Esophagus muscularis mucosa (tissue), 4 donors: ENCODE data around the gene TRIM8. TPM values are rescaled to one million over a fixed set of nuclear protein-coding genes. Genes with fewer than 3 reads are reported as not detected.

Experiments
- DNase-seq: peaks from one replicate; pipeline ENCODE4 v3.0.0-alpha.2; 2017; ENCODE audit errors: extremely low spot score
- H3K27ac ChIP-seq, 4 donors: fragments of 200-600 bp; sonication (generic); replicated peaks in 1 of 4; 1 replicate in 3 of 4; 2 replicates in 1 of 4; pipeline ENCODE4 v1.5.1; 2016 to 2019; ENCODE audit warnings: mild to moderate bottlenecking in 1 of 4
- H3K27me3 ChIP-seq, 4 donors: fragments of 200-600 bp; sonication (generic); one replicate each; pipeline versions ENCODE4 v1.5.1 to v1.6.0; 2016 to 2019
- H3K36me3 ChIP-seq, 4 donors: fragments of 200-600 bp; sonication (generic); one replicate each; pipeline ENCODE4 v1.5.1; 2016 to 2019
- H3K4me1 ChIP-seq, 4 donors: fragments of 200-600 bp; sonication (generic); one replicate each; pipeline ENCODE4 v1.5.1; 2016 to 2019
- H3K4me3 ChIP-seq, 4 donors: fragments of 200-600 bp; sonication (generic); 1 replicate in 2 of 4; 2 replicates in 2 of 4; pipeline ENCODE4 v1.5.1; 2016 to 2019; ENCODE audit warnings: mild to moderate bottlenecking in 4 of 4, moderate library complexity in 1 of 4
- H3K9me3 ChIP-seq, 4 donors: fragments of 200-600 bp; sonication (generic); 1 replicate in 3 of 4; 2 replicates in 1 of 4; pipeline ENCODE4 v1.5.1; 2016 to 2019
- CTCF ChIP-seq, 3 experiments: fragments of 200-600 bp in 2 of 3; fragments of 450-650 bp in 1 of 3; sonication (generic) in 2 of 3; IDR thresholded peaks; one replicate each; pipeline ENCODE4 v1.5.1; 2017 to 2019; ENCODE audit warnings: antibody characterized with exemption in 3 of 3, mild to moderate bottlenecking in 2 of 3, moderate library complexity in 1 of 3
- EP300 ChIP-seq: sonication (generic); formaldehyde crosslinking; IDR thresholded peaks from one replicate; pipeline ENCODE4 v1.6.1; 2017; ENCODE audit warnings: antibody characterized with exemption
- POLR2A ChIP-seq: fragments of 450-650 bp; IDR thresholded peaks from one replicate; pipeline ENCODE4 v1.6.1; 2017; ENCODE audit warnings: antibody characterized with exemption, moderate library complexity, mild to moderate bottlenecking, low read depth
- POLR2AphosphoS5 ChIP-seq, 2 donors: sonication (generic); formaldehyde crosslinking; IDR thresholded peaks; one replicate each; pipeline ENCODE4 v1.6.1; 2017; ENCODE audit warnings: antibody characterized with exemption in 2 of 2
- WGBS: methylation state at CpG from one replicate; pipeline ENCODE4 v1.1.5; 2018; 5-methylcytosine and 5-hydroxymethylcytosine counted together
- intact Hi-C: fragments of 100-400 bp; cut with DNase I; formaldehyde crosslinking; loops from one replicate; pipeline ENCODE4 v1.15.1; 2023
- total RNA-seq, 4 donors: library from RNA; depleted of rRNA; stranded (reverse); fragments of >200 nt; gene quantifications; one replicate each; pipeline versions ENCODE4 v1.1.0 to v1.2.1, GENCODE V29; 2016

TRIM8 gene
- total RNA-seq, 4 donors from 2014 or later, result 103 to 170 (median 159) TPM

- TF ChIP-seq CTCF (IDR thresholded peaks at IDR 0.05) (no peak), EP300 (no peak), POLR2A (no peak), POLR2AphosphoS5 (IDR thresholded peaks at IDR 0.05) (no peak)
- H3K27me3 ChIP-seq, result no peaks in the 10 kb centered on the region
- peaks cover 18 to 36% (median 28%) of the 10 kb centered on the region in 4 donors for H3K36me3 ChIP-seq
- no peaks in the 10 kb centered on the region for H3K9me3 ChIP-seq
- H3K27ac ChIP-seq, result peak overlapping the region; percentile 28 to 38 (median 34)
- WGBS, result 34% methylated on average over 4 of the region's 5 CpGs
- H3K4me1 ChIP-seq, result peaks cover 66 to 85% (median 82%) of the 10 kb centered on the region in 4 donors
- no peak for DNase-seq
- intact Hi-C loops, result no loop called here
- no peak overlapping the region for H3K4me3 ChIP-seq
Observed at GRCh38 chr10:102620138-102620590, 24.1 kb upstream of the TRIM8 start.

DNA sequence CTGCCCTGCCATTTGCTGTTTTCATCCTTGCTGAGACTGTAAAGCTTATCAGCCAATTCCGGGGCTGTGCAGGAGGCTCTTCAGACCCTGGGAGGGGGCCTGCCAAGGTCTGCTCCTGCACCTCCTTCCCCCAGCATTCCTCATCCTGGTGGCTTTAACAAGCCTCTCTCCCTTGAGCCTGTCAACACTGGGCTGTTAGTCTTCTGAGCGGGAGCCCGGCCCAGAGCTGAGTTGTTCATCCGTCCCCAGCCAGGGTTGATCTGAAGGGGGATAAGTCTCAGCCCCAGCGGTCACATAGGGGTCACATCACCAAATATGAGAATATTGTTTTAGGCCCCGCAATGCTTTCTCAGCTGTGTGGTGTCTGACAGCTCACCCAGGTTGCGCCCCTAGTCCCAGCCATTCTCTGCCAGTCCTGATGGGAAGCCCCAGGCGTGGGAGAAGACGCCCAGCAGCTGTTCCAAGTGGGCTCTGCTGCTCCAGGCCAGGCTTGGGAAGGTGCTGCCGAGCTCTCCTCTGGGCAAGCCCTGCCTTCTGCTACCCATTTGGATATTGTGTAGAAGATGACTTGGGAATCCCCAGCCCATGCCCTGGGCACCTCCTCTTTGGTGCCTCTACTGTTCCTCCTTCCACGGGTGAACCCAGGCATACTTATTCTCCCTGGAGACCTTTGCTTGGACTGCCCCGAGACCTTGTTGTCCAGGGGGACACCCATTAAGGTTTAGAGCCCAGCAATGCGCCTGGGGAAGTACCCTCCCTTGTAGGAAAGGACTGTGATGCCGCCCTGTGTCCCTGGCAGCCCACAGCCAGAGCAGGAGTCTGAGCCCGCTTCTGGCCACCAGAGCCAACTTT lies 23.5 kb upstream of the TRIM8 start:
- peak overlapping the region; percentile 28 to 38 (median 34) for H3K27ac ChIP-seq
- no peak for TF ChIP-seq CTCF (IDR thresholded peaks at IDR 0.05)
- TF ChIP-seq EP300, result no peak
- TF ChIP-seq POLR2A, result no peak
- H3K36me3 ChIP-seq, result peaks cover 12 to 29% (median 21%) of the 10 kb centered on the region in 4 donors
- peaks cover 66 to 85% (median 82%) of the 10 kb centered on the region in 4 donors for H3K4me1 ChIP-seq
- WGBS, result 60% methylated on average over 6 of the region's 15 CpGs
- no peaks in the 10 kb centered on the region for H3K9me3 ChIP-seq
- intact Hi-C loops, result no loop called here
- no peaks in the 10 kb centered on the region for H3K27me3 ChIP-seq
- DNase-seq, result no peak
- no peak overlapping the region for H3K4me3 ChIP-seq

DNA sequence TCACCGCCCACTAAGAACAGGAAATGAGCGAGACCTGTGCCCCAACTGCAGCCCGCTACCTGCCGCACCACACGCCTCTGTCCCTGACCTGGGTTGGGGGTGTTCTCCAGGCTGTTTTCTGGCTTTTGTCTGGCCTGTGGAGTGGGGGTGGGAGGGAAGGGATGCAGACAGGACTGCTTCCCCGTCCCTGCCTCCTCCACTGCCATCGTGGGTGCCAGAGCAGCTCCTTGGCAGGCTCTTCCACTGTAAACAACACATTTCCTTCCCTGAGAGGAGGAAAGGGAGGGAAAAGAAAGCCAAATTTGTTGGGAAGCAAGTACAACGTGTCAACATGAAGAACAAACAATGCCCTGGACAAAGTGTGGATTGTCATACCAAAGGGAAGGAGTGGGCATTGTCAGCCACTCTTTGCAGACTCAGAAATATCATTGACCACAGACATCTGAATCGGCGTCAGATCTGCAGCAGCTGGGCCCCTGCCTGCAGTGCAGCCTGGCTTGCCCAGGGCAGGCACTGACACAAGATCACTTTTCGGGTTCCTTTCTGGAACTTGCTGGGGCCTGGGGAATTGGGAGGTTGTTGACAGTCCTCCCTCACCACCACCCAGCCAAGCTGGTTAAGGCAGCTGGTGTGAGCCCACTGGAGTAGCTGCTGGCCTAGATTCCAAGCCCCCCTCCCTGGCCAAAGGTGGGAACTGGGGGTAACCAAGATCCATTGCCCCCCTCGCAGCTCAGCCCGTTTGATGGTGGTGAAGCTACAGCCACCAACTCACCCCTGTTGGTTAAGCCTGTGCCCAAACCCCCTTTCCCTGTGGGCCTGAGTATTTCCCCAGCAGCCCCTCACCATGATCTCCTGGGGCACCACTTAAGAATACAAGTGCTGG lies 22.6 kb upstream of the TRIM8 start:
- 59% methylated on average over 7 of the region's 13 CpGs for WGBS
- no peak for DNase-seq
- H3K27me3 ChIP-seq, result no peaks in the 10 kb centered on the region
- H3K27ac ChIP-seq, result peak overlapping the region; percentile 28 to 38 (median 34)
- H3K4me1 ChIP-seq, result peaks cover 68 to 85% (median 82%) of the 10 kb centered on the region in 4 donors
- intact Hi-C loops, result no loop called here
- no peaks in the 10 kb centered on the region for H3K9me3 ChIP-seq
- no peak overlapping the region for H3K4me3 ChIP-seq
- TF ChIP-seq POLR2A (no peak), CTCF (IDR thresholded peaks at IDR 0.05) (no peak), EP300 (no peak), POLR2AphosphoS5 (IDR thresholded peaks at IDR 0.05) (no peak)
- peaks cover 6 to 21% (median 13%) of the 10 kb centered on the region in 4 donors for H3K36me3 ChIP-seq

- Histone ChIP-seq H3K36me3 (peaks cover 0 to 3% (median 0%) of the 10 kb centered on the region in 4 donors), H3K4me1 (peaks cover 75 to 87% (median 83%) of the 10 kb centered on the region in 4 donors)
- TF ChIP-seq POLR2AphosphoS5 (IDR thresholded peaks at IDR 0.05) (no peak), CTCF (IDR thresholded peaks at IDR 0.05) (no peak), EP300 (no peak), POLR2A (no peak)
Observed at GRCh38 chr10:102624094-102624493, 20.2 kb upstream of the TRIM8 start.

More at GRCh38 chr10:102624094-102624493, 20.2 kb upstream of the TRIM8 start:
- no peaks in the 10 kb centered on the region for H3K9me3 ChIP-seq
- no peak overlapping the region for H3K4me3 ChIP-seq
- H3K27ac ChIP-seq, result no peak overlapping the region
- no peak for DNase-seq
- intact Hi-C loops, result no loop called here
- 89% methylated on average over 3 of the region's 3 CpGs for WGBS
- H3K27me3 ChIP-seq, result no peaks in the 10 kb centered on the region
